Measurements from ENCODE around the gene SPOUT1.
"Not testable (repeated sequence)": the region's sequence is repeated elsewhere in the genome, so short reads cannot be mapped to it uniquely, and the experiment has no call there.

Gene SPOUT1, protein sequence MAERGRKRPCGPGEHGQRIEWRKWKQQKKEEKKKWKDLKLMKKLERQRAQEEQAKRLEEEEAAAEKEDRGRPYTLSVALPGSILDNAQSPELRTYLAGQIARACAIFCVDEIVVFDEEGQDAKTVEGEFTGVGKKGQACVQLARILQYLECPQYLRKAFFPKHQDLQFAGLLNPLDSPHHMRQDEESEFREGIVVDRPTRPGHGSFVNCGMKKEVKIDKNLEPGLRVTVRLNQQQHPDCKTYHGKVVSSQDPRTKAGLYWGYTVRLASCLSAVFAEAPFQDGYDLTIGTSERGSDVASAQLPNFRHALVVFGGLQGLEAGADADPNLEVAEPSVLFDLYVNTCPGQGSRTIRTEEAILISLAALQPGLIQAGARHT

DNA sequence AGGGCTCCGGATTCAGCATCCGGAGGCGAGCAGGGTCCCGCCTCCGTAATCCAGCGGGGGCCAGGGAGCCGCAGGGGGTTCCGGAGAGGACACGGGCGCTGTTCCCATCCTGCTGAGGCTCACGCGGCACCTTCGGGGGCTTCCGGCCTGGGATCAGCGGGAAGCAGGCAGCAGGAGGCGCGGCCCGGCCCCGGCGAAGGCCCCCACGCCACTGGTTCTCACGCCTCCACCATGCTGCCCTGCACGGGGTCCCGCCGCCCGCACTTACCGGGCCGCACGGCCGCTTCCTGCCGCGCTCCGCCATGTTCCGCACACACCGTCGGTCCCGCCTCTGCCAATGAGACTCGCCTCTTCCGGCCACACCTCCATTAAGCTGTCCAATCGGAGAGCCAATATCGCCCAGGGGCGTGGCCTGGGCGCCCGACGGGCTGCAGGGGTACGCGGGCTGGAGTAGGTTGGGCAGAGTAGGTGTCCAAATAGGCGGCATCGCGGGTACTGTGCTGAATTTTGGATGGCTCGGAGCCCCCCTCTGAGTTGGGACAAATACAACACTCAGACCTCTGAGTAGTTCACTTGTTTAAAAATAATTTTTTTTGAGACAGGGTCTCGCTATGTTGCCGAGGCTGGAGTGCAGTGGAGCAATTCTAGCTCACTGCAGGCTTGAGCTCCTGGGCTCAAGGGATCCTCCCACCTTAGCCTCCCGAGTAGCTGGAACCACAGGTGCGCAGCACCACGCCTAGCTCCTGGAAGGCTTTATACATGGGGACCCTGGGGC, at the start of gene SPOUT1:
SPOUT1 (minus strand) TSS at position 318 of the 775 bp plus-strand sequence; CDS start at position 304, 14 bp downstream.
- peak; percentile 96 for DNase-seq

DNA sequence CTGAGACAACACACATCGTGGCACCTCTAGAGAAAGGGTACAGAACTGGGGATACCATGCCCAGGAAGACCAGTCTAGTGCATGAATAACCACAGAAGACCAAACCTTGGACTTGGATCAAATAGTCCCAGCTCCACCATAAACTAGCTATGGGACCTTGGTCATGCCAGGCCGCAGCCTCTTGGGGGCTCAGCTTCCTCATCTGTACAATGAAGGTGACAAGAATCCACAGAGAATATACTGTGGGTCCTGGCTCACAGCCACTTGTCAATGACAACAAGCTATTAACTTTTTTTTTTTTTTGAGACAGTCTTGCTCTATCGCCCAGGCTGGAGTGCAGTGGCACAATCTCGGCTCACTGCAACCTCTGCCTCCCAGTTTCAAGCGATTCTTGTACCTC, 48.3 kb upstream of the SPOUT1 start:
- DNase-seq = peak; percentile 15

DNA sequence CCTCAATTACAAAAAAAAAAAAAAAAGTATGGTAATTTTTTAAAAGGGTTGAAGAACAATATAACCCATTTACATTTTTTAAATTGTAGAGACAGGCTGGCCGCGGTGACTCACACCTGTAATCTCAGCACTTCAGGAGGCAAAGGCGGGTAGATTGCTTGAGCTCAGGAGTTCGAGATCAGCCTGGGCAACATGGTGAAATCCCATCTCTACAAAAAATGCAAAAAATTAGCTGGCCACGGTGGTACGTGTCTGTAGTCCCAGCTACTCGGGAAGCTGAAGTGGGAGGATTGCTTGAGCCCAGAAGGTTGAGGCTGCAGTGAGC, 41.3 kb upstream of the SPOUT1 start:
- not testable (repeated sequence) for DNase-seq

- no peak for DNase-seq
Observed at GRCh38 chr9:128870128-128870940, 40.7 kb upstream of the SPOUT1 start.

DNA sequence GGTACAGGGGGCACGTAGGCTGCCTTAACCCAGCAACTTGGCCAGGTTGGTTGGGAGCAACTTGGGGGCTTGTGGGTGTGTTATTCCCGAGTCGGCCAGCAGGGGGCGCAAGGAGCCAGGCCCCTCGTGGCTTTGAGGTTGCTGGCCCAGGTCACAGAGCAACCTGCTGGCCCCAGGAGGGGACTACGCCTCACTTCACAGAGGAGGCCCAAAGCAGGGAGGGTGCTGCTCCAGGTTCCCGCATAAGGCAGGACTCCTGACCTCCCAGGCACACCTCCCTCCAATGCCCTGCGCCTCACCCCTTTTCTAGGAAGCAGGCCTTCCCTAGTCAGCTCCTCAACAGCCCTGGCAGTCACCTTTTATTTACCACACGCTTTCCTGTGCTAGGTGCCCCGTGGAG, 34.1 kb upstream of the SPOUT1 start:
- DNase-seq = peak; percentile 86

GRCh38 chr9:128862401-128862851, 32.8 kb upstream of the SPOUT1 start:
- DNase-seq = no peak

DNA sequence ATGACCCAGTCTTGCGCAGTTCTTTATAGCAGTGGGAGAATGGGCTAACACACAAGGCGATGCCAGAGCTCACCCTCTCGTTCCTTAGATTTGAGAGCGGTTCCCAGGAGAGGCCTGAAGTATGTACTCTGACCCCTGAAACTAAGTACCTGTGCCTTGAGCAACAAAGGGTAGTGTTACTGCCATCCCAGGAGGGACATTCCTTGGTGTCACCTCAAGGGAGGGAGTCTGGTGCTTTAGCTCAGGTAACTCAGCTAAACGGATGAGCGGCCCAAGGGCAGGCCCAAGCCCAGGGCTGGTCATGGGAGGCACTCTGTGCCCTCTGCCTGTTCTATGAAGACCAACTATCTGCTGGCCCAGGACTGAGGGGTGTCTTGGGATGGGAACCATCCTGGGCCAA, 31.9 kb upstream of the SPOUT1 start:
- no peak for DNase-seq

DNA sequence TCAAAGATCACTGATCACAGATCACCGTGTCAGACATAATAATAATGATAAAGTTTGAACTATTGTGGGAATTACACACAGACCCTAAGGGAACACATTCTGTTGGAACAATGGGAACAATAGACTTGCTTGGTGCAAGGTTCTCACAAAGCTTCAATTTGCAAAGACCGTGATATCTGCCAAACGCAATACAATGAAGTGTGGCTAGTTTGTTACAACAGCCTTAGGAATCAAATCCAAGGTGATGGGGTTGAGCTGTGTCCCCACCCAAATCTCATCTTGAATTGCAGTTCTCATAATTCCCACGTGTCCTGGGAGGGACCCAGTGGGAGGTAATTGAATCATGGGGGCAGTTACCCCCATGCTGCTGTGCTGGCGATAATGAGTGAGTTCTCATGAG, 31.3 kb upstream of the SPOUT1 start:
- DNase-seq = no peak

DNA sequence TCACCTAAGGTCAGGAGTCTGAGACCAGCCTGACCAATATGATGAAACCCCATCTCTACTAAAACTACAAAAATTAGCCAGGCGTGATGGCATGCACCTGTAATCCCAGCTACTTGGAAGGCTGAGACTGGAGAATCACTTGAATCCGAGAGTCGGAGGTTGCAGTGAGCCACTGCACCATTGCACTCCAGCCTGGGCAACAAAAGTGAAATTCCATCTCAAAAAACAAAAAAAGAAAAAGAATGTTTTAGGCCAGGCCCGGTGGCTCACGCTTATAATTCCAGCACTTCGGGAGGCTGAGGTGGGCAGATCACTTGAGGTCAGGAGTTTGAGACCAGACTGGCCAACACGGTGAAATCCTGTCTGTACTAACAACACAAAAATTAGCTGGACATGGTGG, 28.9 kb upstream of the SPOUT1 start:
- DNase-seq = not testable (repeated sequence)

GRCh38 chr9:128854454-128854853, 24.9 kb upstream of the SPOUT1 start:
- peak; percentile 14 for DNase-seq

GRCh38 chr9:128852646-128853045, 23.1 kb upstream of the SPOUT1 start:
- not testable (repeated sequence) for DNase-seq

- peak; percentile 67 for DNase-seq
Observed at GRCh38 chr9:128851779-128852600, 22.4 kb upstream of the SPOUT1 start.

- DNase-seq = not testable (repeated sequence)
Observed at GRCh38 chr9:128851024-128851423, 21.4 kb upstream of the SPOUT1 start.

GRCh38 chr9:128847803-128848202, 18.2 kb upstream of the SPOUT1 start:
- DNase-seq = no peak

GRCh38 chr9:128846680-128847030, 17.1 kb upstream of the SPOUT1 start:
- DNase-seq = no peak

DNA sequence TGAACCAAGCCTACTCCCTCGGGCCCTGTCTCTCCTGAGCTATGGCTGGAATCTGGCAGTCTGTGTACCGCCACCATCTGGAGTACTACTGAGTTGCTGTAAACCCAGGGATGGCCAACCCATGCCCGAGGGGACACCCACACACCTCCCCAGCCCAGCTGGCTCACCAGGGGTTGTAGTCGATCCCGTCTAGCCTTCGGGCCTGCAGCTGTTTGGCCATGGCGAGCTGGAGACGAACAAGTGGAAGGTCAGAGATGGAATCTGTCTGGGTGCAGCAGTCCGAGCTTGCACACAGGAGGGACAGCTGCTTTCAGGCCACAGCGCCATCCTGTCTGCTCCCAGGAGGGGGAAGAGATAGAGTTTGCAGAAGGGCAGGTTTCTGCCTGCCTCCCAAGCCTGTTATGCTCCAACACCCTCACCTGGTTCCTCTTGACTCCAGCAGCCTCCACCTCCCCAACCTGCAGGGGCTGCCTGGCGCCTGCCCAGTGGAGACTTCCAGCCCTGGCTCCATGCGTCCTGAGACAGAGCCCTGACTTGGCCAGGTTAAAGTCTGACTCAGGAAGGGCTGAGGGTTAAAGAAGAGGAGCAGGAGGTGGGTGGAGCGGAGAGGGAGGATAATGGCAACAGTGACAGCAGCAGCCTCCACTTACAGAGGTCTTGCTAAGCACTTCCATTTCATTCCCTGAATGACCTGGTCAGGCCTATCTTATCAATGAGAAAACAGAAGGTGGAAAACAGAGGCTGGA, 15.8 kb upstream of the SPOUT1 start:
- peak; percentile 24 for DNase-seq

DNA sequence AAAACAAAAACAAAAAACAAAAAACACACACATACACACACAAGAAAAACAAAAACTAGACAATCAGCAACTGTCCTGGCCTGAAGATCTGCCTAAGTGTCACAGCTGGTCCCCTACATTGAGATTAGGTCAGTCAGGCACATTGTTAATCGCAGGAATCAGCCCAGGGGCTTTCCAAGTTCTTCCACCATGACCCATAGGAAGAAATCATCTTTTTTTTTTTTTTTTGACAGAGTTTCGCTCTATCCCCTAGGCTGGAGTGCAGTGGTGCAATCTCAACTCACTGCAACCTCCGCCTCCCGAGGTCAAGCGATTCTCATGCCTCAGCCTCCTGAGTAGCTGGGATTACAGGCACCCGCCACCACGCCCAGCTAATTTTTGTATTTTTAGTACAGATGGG, 13.6 kb upstream of the SPOUT1 start:
- not testable (repeated sequence) for DNase-seq

DNA sequence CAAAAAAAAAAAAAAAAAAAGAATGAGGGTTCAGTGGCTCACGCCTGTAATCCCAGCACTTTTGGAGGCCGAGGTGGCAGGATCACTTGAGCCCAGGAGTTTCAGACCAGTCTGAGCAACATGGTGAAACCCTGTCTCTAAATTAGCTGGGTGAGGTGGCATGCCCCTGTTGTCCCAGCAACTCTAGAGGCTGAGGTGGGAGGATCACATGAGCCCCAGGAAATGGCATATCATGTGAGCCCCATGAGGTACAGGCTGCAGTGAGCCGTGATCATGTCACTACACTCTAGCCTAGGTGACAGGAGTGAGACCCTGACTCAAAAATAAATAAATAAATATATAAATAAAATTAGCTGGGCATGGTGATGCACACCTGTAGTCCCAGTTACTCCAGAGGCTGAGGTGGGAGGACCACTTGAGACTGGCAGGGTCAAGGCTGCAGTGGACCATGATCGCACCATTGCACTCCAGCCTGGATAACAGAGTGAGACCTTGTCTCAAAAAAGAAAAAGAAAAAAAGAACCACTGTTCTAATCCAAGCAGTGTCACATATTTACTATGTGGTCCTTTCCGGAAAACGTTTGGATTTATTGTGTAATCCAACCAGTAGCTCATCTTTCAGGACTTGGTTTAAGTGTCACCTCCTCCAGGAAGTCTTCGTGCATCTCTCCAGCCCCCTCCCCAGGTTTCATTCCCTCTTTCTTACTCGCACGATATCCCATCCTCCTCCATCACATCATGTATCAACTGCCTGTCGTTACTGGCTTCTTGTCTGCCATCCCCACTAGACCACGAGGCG, 12.3 kb upstream of the SPOUT1 start:
- DNase-seq = no peak

- no peak for DNase-seq
Observed at GRCh38 chr9:128840524-128840923, 10.9 kb upstream of the SPOUT1 start.

DNA sequence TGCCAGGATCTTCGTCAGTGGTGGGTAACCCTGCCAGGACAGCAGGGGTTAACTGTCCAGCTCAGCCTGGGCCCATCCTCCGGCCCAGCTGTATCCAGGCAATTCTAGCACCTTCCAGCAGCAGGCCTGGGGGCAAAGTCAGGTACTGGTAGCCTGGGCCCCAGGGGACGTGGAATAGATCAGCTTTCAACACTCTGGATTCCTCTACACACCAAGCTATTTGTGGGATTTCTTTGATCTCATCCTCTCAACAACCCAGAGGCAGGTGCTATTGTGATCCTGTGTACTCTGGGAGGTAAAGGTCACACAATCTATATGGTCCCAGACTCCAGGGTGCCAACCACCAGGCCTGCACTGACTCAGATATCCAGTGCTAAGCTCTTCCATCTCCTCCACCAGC, 8.7 kb upstream of the SPOUT1 start:
- DNase-seq = no peak
